ENCODE results near the gene MED8. TPM values are rescaled to one million over a fixed set of nuclear protein-coding genes. Genes with fewer than 3 reads are reported as not detected.

MED8 gene, protein sequence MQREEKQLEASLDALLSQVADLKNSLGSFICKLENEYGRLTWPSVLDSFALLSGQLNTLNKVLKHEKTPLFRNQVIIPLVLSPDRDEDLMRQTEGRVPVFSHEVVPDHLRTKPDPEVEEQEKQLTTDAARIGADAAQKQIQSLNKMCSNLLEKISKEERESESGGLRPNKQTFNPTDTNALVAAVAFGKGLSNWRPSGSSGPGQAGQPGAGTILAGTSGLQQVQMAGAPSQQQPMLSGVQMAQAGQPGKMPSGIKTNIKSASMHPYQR
- total RNA-seq, result 100 to 1,000 TPM in 2 of 8 experiments, 10 to 100 TPM in 6; 22.7 to 121 (median 57.1) TPM

GRCh38 chr1:43389326-43390313 is at the start of gene MED8, which contains the start of gene SZT2:
Gene MED8 (minus strand): TSS chr1:43389800. CDS start chr1:43389764, 36 bp downstream.
Gene SZT2 (plus strand): TSS chr1:43389899. CDS start chr1:43389969, 70 bp downstream.
- peak; percentile 93 to 98 (median 96) for ATAC-seq (replicated peaks in 6 of 8)
- Histone ChIP-seq H3K4me3 (peak within 1 kb of the TSS; percentile 66 to 87 (median 84)), H3K27ac (peak within 1 kb of the TSS; percentile 94 to 99), H3K4me1 (replicated peaks in 1 of 2) (peaks cover 20 to 22% of the 10 kb centered on the region in 2 donors)
- in situ Hi-C loops (cut with MboI; ENCODE audit: low pct_unique_long_range_greater_than_20kb in 2 of 9, low sequenced_read_pairs in 9 of 9, unreplicated experiment in 9 of 9), result loop anchor here in 2 of 9 experiments (25.0 kb wide), 1 partner anchor 152 kb away; no protein-coding TSS in a partner anchor
- 0 to 13% (median 1%) methylated on average over 1 to 28 of the region's 65 CpGs; no CpG with 5 or more reads in 2 of the 10 experiments for WGBS, 10 experiments

DNA sequence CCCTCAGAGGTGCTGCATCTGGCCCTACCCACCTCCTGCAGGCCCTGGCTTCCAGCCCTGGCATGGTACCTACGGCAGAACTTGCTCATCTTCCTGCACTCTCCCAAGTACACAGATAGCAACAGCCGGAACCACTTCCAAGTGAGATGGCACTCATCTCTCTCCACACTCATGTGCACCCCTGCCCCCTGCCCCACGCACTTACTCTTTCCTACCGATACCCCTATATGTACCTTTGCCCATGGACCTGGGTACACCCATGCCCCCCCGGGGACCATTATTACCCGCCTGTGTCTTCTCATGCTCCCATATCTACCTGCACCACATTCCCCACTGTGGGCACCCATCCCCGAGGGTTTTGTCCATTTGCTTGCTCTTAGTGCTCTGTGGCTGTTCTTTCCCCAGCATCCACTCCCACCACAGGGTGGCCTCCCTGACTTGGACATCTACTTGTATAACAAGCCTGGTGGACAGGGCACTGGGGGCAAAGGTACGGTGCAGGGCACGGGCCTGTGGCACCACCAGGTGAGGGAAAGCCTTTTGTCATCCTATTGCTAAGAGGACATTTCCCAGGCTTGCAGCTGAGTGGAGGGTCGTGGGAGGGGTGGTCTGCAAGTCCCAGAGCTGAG is 49.5 kb upstream of the MED8 start:
- no peak for ATAC-seq (replicated peaks in 6 of 8)
- 71 to 100% (median 95%) methylated on average over 2 to 7 of the region's 10 CpGs; no CpG with 5 or more reads in 4 of the 10 experiments for WGBS, 10 experiments

DNA sequence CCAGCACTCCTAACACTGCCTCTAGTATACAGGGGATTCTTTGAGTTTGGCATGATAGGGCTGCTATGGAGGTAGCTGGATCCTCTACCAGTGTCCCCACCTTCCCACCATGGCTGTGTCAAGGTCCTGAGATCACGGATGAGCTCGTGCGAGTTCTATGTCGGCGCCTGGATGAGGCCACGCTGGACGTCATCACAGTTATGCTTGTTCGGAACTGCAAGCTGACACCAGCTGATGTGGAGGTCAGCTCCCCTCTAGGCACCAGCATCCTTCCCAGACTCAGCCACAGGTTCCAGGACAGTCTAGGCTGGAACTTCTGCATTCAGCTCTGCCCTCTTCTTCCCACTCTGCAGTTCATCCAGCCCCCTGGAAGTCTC is 49.0 kb upstream of the MED8 start:
- WGBS, 10 experiments, result 91 to 100% (median 96%) methylated on average over 2 to 8 of the region's 8 CpGs; no CpG with 5 or more reads in 5 of the 10 experiments
- no peak for ATAC-seq (replicated peaks in 6 of 8)
- peaks cover 5 to 20% of the 10 kb centered on the region in 2 donors for H3K4me1 ChIP-seq (replicated peaks in 1 of 2)
- in situ Hi-C loops (cut with MboI; ENCODE audit: low pct_unique_long_range_greater_than_20kb in 2 of 9, low sequenced_read_pairs in 9 of 9, unreplicated experiment in 9 of 9), result no loop called here
- no peak overlapping the region for H3K4me3 ChIP-seq
- no peak overlapping the region for H3K27ac ChIP-seq

More for the DNA sequence above, 49.5 kb upstream of the MED8 start:
- no peak overlapping the region for H3K4me3 ChIP-seq
- H3K27ac ChIP-seq, result no peak overlapping the region
- in situ Hi-C loops (cut with MboI; ENCODE audit: low pct_unique_long_range_greater_than_20kb in 2 of 9, low sequenced_read_pairs in 9 of 9, unreplicated experiment in 9 of 9), result no loop called here
- H3K4me1 ChIP-seq (replicated peaks in 1 of 2), result peaks cover 5 to 20% of the 10 kb centered on the region in 2 donors

DNA sequence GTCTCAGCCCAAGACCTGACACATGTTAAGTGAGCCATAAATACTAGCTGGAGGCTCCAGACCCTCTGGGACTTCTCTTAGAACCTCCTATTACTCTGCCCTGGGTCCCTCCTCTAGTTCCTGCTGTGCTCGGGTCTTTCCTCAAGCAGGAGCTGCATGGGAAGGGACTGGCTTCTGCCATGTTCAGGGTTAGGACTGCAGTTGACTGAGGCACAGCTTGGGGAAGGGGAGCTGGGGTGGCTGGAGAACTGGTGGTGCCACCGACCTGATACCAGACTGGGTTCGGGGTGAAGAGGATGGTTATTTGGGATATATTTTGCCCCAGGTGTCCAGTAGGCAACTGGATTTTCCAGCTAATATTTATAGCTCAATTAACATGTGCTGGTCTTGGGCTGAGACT is 48.4 kb upstream of the MED8 start:
- no peak for ATAC-seq (replicated peaks in 6 of 8)
- Histone ChIP-seq H3K4me3 (no peak overlapping the region), H3K27ac (no peak overlapping the region), H3K4me1 (replicated peaks in 1 of 2) (peaks cover 5 to 20% of the 10 kb centered on the region in 2 donors)
- WGBS, 10 experiments, result 60 to 100% (median 84%) methylated on average over 1 to 3 of the region's 3 CpGs; no CpG with 5 or more reads in 5 of the 10 experiments
- in situ Hi-C loops (cut with MboI; ENCODE audit: low pct_unique_long_range_greater_than_20kb in 2 of 9, low sequenced_read_pairs in 9 of 9, unreplicated experiment in 9 of 9), result no loop called here

DNA sequence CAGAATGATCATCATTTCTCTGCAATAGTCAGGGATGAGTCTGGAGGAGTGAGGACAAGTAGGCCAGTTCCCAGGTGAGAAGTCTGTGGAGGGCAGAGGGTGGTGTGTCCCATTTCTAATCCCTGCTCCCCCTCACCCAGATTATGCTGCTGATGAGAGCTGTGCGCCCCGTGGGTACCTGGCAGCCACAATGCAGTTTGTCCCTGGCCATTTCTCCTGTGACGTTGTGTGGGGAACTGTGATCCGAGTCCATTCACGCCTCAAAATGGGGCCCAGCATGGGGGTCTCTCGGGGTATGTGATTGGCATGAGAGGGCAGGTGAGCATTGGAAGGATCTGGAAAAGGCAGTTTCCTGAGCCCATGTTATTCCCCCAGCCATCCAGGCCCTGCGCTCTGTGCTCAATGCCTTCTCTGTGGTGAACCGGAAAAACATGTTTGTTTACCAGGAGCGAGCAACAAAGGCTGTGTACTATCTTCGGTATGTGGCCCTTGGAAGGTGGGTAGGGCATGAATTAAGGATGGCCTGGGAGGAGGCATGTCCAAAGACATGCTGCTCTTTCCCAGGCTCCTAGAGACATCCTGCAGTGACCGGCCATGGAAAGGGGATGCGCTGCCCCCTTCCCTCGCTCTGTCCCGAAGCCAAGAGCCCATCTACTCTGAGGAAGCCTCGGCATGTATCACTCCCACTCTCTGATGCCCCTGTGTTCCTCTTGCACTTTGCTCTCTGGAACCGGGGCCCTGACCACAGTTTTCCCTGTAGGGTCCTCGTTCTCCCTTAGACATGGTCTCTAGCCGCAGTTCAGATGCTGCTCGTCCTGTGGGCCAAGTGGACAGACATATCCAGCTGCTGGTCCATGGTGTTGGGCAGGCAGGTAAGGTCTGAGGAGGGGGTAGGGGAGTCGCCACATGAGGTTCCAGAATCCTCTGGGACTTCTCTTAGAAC is 47.7 kb upstream of the MED8 start:
- in situ Hi-C loops (cut with MboI; ENCODE audit: low pct_unique_long_range_greater_than_20kb in 2 of 9, low sequenced_read_pairs in 9 of 9, unreplicated experiment in 9 of 9), result no loop called here
- no peak for ATAC-seq (replicated peaks in 6 of 8)
- WGBS, 10 experiments, result 70 to 100% (median 91%) methylated on average over 1 to 14 of the region's 20 CpGs; no CpG with 5 or more reads in 2 of the 10 experiments
- peaks cover 5 to 20% of the 10 kb centered on the region in 2 donors for H3K4me1 ChIP-seq (replicated peaks in 1 of 2)
- H3K27ac ChIP-seq, result peak overlapping the region in 1 of 2 donors; percentile 45
- H3K4me3 ChIP-seq, result no peak overlapping the region

GRCh38 chr1:43436371-43436770 is 46.8 kb upstream of the MED8 start:
- in situ Hi-C loops (cut with MboI; ENCODE audit: low pct_unique_long_range_greater_than_20kb in 2 of 9, low sequenced_read_pairs in 9 of 9, unreplicated experiment in 9 of 9), result no loop called here
- H3K4me1 ChIP-seq (replicated peaks in 1 of 2), result peaks cover 5 to 20% of the 10 kb centered on the region in 2 donors
- peak in 5 of 8 experiments; percentile 15 to 73 (median 43) for ATAC-seq (replicated peaks in 6 of 8)
- 6 to 100% (median 39%) methylated on average over 1 to 3 of the region's 3 CpGs; no CpG with 5 or more reads in 2 of the 10 experiments for WGBS, 10 experiments
- no peak overlapping the region for H3K4me3 ChIP-seq
- H3K27ac ChIP-seq, result peak overlapping the region in 1 of 2 donors; percentile 45

DNA sequence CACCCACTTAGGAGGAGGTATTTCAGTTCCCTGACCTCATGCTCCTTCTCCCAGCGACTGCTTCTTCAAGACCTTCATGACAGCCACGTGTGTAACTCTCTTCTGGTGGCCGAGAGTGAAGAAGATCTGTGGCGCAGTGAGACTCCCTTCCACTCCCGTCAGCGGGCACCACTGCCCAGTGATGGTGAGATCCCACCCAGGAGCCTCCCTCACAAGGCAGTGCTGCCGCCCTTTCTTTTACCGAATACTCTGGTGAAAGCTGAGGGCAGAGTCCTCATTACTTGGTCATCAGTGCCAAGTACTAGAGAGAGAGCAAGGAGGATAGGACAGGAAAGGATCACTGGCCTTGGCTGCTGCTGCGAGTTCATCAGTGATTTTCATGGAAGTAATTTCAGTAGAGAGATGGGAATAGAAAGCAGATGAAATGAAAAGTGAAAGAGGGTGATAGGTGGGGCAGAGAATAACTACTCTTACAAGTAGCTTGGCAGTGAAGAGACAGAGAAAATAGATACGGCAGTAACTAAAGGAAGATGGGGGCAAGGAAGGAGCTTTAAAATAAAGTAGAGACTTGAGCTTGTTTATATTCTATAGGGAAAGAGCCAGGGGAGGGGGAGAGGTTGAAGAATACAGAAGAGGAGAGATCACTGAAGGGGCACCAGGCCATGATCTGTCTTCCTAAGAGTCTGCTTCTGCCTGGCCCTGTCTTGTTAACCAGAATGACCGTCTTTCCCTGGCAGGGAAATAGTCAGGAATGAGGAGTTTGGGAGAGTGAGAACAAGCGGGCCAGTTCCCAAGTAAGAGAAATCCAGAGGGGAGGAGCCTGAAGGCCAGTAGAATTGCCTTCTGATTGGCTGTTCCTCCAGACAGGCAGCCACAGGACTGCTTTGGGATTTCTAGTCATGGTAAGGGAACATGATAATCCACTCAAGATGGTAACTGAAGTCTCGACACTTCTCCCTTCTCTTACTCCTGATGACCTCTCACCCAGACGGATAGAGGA is 45.8 kb upstream of the MED8 start:
- ATAC-seq (replicated peaks in 6 of 8), result peak in 6 of 8 experiments; percentile 10 to 86 (median 40)
- Histone ChIP-seq H3K4me1 (replicated peaks in 1 of 2) (peaks cover 5 to 20% of the 10 kb centered on the region in 2 donors), H3K4me3 (no peak overlapping the region), H3K27ac (no peak overlapping the region)
- 28 to 84% (median 66%) methylated on average over 3 to 11 of the region's 14 CpGs for WGBS, 10 experiments
- in situ Hi-C loops (cut with MboI; ENCODE audit: low pct_unique_long_range_greater_than_20kb in 2 of 9, low sequenced_read_pairs in 9 of 9, unreplicated experiment in 9 of 9), result no loop called here

DNA sequence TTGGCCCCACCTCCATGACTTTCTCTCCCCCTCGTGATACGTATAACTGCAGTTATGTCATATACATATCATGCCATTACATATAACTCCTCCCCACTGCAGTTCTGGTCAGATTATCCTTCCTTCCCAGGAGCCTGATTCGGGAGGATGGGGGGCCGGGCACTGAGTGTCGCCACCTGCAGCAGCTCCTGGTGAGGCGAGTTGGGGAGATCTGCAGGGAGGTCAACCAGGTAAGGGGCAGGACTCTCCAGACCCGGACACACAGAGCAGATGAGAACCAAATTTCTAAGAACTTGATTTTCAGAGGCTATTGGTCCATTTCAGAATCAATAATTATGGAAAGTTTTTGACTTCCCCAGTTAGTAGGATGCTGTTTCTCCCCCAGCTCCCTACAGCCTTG is 44.7 kb upstream of the MED8 start:
- no peak overlapping the region for H3K27ac ChIP-seq
- ATAC-seq (replicated peaks in 6 of 8), result no peak
- in situ Hi-C loops (cut with MboI; ENCODE audit: low pct_unique_long_range_greater_than_20kb in 2 of 9, low sequenced_read_pairs in 9 of 9, unreplicated experiment in 9 of 9), result no loop called here
- 50 to 100% (median 93%) methylated on average over 1 to 7 of the region's 7 CpGs; no CpG with 5 or more reads in 3 of the 10 experiments for WGBS, 10 experiments
- H3K4me1 ChIP-seq (replicated peaks in 1 of 2), result peaks cover 5 to 20% of the 10 kb centered on the region in 2 donors
- no peak overlapping the region for H3K4me3 ChIP-seq

GRCh38 chr1:43432907-43433306 is 43.3 kb upstream of the MED8 start:
- WGBS, 10 experiments, result 85 to 90% (median 85%) methylated on average over 2 to 4 of the region's 5 CpGs; no CpG with 5 or more reads in 7 of the 10 experiments
- H3K4me1 ChIP-seq (replicated peaks in 1 of 2), result peaks cover 5 to 20% of the 10 kb centered on the region in 2 donors
- ATAC-seq (replicated peaks in 6 of 8), result no peak
- H3K4me3 ChIP-seq, result no peak overlapping the region
- in situ Hi-C loops (cut with MboI; ENCODE audit: low pct_unique_long_range_greater_than_20kb in 2 of 9, low sequenced_read_pairs in 9 of 9, unreplicated experiment in 9 of 9), result no loop called here
- H3K27ac ChIP-seq, result no peak overlapping the region

GRCh38 chr1:43432171-43432860 is 42.7 kb upstream of the MED8 start:
- in situ Hi-C loops (cut with MboI; ENCODE audit: low pct_unique_long_range_greater_than_20kb in 2 of 9, low sequenced_read_pairs in 9 of 9, unreplicated experiment in 9 of 9), result no loop called here
- no peak for ATAC-seq (replicated peaks in 6 of 8)
- Histone ChIP-seq H3K4me3 (no peak overlapping the region), H3K4me1 (replicated peaks in 1 of 2) (peaks cover 5 to 20% of the 10 kb centered on the region in 2 donors), H3K27ac (no peak overlapping the region)
- WGBS, 10 experiments, result 80 to 100% (median 94%) methylated on average over 1 to 5 of the region's 9 CpGs; no CpG with 5 or more reads in 4 of the 10 experiments
